Tibial nerve (tissue), 4 donors: ENCODE results near the gene RNF181. TPM values are rescaled to one million over a fixed set of nuclear protein-coding genes. Genes with fewer than 3 reads are reported as not detected.

Experiments
- DNase-seq, 2 donors: peaks; one replicate each; pipeline ENCODE4 v3.0.0-alpha.2; 2019; ENCODE audit warnings: low spot score in 2 of 2
- H3K27ac ChIP-seq, 4 donors: fragments of 200-600 bp; sonication (generic) in 3 of 4; one replicate each; pipeline ENCODE4 v1.5.1; 2017 to 2019; ENCODE audit warnings: mild to moderate bottlenecking in 1 of 4
- H3K27me3 ChIP-seq, 2 donors: fragments of 200-600 bp; sonication (generic) in 1 of 2; one replicate each; pipeline versions ENCODE4 v1.5.1 to v1.6.0; 2017 to 2019
- H3K36me3 ChIP-seq, 3 donors: fragments of 200-600 bp; sonication (generic); one replicate each; pipeline ENCODE4 v1.5.1; 2018 to 2019
- H3K4me1 ChIP-seq, 4 donors: fragments of 200-600 bp; sonication (generic) in 3 of 4; one replicate each; pipeline ENCODE4 v1.5.1; 2017 to 2019
- H3K4me3 ChIP-seq, 4 donors: fragments of 200-600 bp; sonication (generic) in 3 of 4; one replicate each; pipeline ENCODE4 v1.5.1; 2017 to 2019; ENCODE audit warnings: mild to moderate bottlenecking in 1 of 4, moderate library complexity in 1 of 4
- H3K9me3 ChIP-seq, 4 donors: fragments of 200-600 bp; sonication (generic) in 3 of 4; one replicate each; pipeline ENCODE4 v1.5.1; 2017 to 2019
- EP300 ChIP-seq, 2 donors: sonication (generic); formaldehyde crosslinking; IDR thresholded peaks; one replicate each; pipeline ENCODE4 v1.6.1; 2017; ENCODE audit warnings: antibody characterized with exemption in 2 of 2, mild to moderate bottlenecking in 1 of 2
- POLR2A ChIP-seq, 2 donors: fragments of 450-650 bp; IDR thresholded peaks; one replicate each; pipeline ENCODE4 v1.6.1; 2017; ENCODE audit warnings: antibody characterized with exemption in 2 of 2, mild to moderate bottlenecking in 2 of 2, moderate library complexity in 2 of 2
- WGBS, 2 donors: methylation state at CpG; one replicate each; pipeline ENCODE4 v1.1.5; 2018; 5-methylcytosine and 5-hydroxymethylcytosine counted together
- total RNA-seq, 4 donors: library from RNA; depleted of rRNA; stranded (reverse); fragments of >200 nt; gene quantifications; one replicate each; pipeline ENCODE4 v1.1.0, GENCODE V29; 2016
- TF ChIP-seq, protein P1 (sequence below), 5 experiments: fragments of 200-600 bp in 3 of 5; fragments of 450-650 bp in 2 of 5; sonication (generic) in 3 of 5; IDR thresholded peaks; one replicate each; pipeline ENCODE4 v1.5.1; 2016 to 2019; ENCODE audit warnings: antibody characterized with exemption in 5 of 5, mild to moderate bottlenecking in 3 of 5, moderate library complexity in 2 of 5

RNF181 gene
- total RNA-seq, 4 donors from 2014 or later = 117 to 212 (median 162) TPM

DNA sequence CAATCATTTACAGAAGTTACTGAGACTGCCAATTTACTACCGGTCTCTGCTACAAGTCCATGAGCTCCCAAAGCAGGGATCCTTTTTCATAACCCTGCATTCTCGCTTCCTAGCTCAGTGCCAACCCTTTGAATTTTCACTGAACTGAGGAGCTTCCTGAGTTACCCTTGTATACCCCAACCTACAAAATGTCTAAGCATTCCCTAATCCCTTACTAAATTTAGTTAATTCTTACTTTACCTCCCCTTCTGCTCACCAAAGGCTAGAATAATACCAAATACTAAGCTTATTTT lies 47.0 kb upstream of the RNF181 start:
- TF ChIP-seq EP300 (IDR thresholded peaks at IDR 0.05) = no peak
- TF ChIP-seq POLR2A (IDR thresholded peaks at IDR 0.05) = no peak
- TF ChIP-seq, protein P1, sequence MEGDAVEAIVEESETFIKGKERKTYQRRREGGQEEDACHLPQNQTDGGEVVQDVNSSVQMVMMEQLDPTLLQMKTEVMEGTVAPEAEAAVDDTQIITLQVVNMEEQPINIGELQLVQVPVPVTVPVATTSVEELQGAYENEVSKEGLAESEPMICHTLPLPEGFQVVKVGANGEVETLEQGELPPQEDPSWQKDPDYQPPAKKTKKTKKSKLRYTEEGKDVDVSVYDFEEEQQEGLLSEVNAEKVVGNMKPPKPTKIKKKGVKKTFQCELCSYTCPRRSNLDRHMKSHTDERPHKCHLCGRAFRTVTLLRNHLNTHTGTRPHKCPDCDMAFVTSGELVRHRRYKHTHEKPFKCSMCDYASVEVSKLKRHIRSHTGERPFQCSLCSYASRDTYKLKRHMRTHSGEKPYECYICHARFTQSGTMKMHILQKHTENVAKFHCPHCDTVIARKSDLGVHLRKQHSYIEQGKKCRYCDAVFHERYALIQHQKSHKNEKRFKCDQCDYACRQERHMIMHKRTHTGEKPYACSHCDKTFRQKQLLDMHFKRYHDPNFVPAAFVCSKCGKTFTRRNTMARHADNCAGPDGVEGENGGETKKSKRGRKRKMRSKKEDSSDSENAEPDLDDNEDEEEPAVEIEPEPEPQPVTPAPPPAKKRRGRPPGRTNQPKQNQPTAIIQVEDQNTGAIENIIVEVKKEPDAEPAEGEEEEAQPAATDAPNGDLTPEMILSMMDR (IDR thresholded peaks at IDR 0.05) = no peak
- Histone ChIP-seq H3K27ac (no peak overlapping the region), H3K9me3 (no peaks in the 10 kb centered on the region), H3K27me3 (no peaks in the 10 kb centered on the region), H3K36me3 (peaks cover 5 to 95% (median 32%) of the 10 kb centered on the region in 3 donors), H3K4me3 (no peak overlapping the region), H3K4me1 (peaks cover 0 to 12% (median 0%) of the 10 kb centered on the region in 4 donors)
- 72 to 83% methylated on average over 2 of the region's 2 CpGs for WGBS, 2 donors
- no peak for DNase-seq

DNA sequence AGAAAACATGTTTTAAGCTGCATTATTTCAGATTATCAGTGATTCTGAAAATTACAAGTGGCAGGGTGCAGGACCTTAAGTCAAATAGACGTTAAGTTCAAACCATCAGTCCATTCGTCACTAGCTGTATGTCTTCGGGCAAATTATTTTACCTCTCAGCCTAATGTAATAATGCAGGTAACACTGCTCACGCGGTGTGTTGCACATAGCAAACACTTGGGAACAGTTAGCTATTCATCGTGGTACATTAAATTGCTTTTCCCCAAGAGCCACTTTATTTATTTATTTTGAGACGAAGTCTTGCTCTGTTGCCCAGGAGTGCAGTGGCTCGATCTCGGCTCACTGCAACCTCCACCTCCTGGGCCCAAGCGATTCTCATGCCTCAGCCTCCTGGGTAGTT lies 46.5 kb upstream of the RNF181 start:
- no peak overlapping the region for H3K27ac ChIP-seq

GRCh38 chr2:85549826-85550225 lies 45.7 kb upstream of the RNF181 start:
- Histone ChIP-seq H3K27ac (peak overlapping the region in 1 of 4 donors; percentile 50), H3K36me3 (peaks cover 2 to 95% (median 28%) of the 10 kb centered on the region in 3 donors), H3K4me1 (peaks cover 0 to 9% (median 0%) of the 10 kb centered on the region in 4 donors), H3K27me3 (no peaks in the 10 kb centered on the region), H3K4me3 (no peak overlapping the region), H3K9me3 (no peaks in the 10 kb centered on the region)
- DNase-seq = no peak
- no peak for TF ChIP-seq EP300 (IDR thresholded peaks at IDR 0.05)
- TF ChIP-seq POLR2A (IDR thresholded peaks at IDR 0.05) = no peak
- TF ChIP-seq, protein P1 (IDR thresholded peaks at IDR 0.05) = no peak
- 42 to 50% methylated on average over 4 of the region's 4 CpGs for WGBS, 2 donors

More for the DNA sequence above, 46.5 kb upstream of the RNF181 start:
- H3K4me3 ChIP-seq = no peak overlapping the region
- no peak for DNase-seq
- no peaks in the 10 kb centered on the region for H3K27me3 ChIP-seq
- TF ChIP-seq POLR2A (IDR thresholded peaks at IDR 0.05) (no peak), EP300 (IDR thresholded peaks at IDR 0.05) (no peak)
- TF ChIP-seq, protein P1 (IDR thresholded peaks at IDR 0.05) = no peak
- H3K9me3 ChIP-seq = no peaks in the 10 kb centered on the region
- peaks cover 5 to 95% (median 33%) of the 10 kb centered on the region in 3 donors for H3K36me3 ChIP-seq
- WGBS, 2 donors = 85 to 86% methylated on average over 10 of the region's 10 CpGs
- peaks cover 0 to 12% (median 0%) of the 10 kb centered on the region in 4 donors for H3K4me1 ChIP-seq

DNA sequence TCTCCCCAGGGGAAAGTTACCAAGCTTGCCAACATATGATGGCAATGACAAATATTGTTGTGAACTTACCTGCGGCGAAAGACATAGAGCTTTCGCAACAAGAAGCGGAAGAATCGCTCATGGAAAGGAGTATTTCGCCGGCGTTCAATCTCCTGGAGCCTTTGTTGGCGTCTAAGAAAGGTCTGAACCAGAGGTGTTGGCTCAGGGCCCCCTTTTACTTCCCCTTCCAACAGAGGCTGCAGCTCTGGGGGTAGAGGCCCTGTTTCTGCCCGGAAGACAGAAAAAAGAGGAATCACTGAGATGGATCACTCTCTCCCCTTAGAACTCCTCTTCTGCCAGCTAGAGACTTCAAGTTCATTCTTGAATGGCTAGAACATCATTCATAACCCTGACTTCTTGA lies 45.1 kb upstream of the RNF181 start:
- no peaks in the 10 kb centered on the region for H3K9me3 ChIP-seq
- TF ChIP-seq POLR2A (IDR thresholded peaks at IDR 0.05) = no peak
- TF ChIP-seq EP300 (IDR thresholded peaks at IDR 0.05) = no peak
- TF ChIP-seq, protein P1 (IDR thresholded peaks at IDR 0.05) = no peak
- no peaks in the 10 kb centered on the region for H3K27me3 ChIP-seq
- peak overlapping the region in 1 of 4 donors; percentile 50 for H3K27ac ChIP-seq
- H3K4me1 ChIP-seq = peaks cover 0 to 9% (median 0%) of the 10 kb centered on the region in 4 donors
- H3K4me3 ChIP-seq = no peak overlapping the region
- DNase-seq = no peak
- WGBS, 2 donors = 84 to 92% methylated on average over 10 of the region's 10 CpGs
- H3K36me3 ChIP-seq = peaks cover 2 to 96% (median 24%) of the 10 kb centered on the region in 3 donors

GRCh38 chr2:85551698-85552678 lies 43.6 kb upstream of the RNF181 start:
- Histone ChIP-seq H3K4me1 (peaks cover 0 to 9% (median 0%) of the 10 kb centered on the region in 4 donors), H3K36me3 (peaks cover 2 to 95% (median 16%) of the 10 kb centered on the region in 3 donors), H3K9me3 (no peaks in the 10 kb centered on the region), H3K27ac (peak overlapping the region in 2 of 4 donors; percentile 48 to 50), H3K4me3 (no peak overlapping the region), H3K27me3 (no peaks in the 10 kb centered on the region)
- 67 to 70% methylated on average over 9 of the region's 9 CpGs for WGBS, 2 donors
- TF ChIP-seq, protein P1 (IDR thresholded peaks at IDR 0.05) = peak; percentile 87 to 95 (median 88)
- TF ChIP-seq POLR2A (IDR thresholded peaks at IDR 0.05) (no peak), EP300 (IDR thresholded peaks at IDR 0.05) (peak in 1 of 2 donors; percentile 37)
- peak; percentile 78 to 93 for DNase-seq
